Dedifferentiated amniotic fluid mesenchymal stem cell (primary cell): Measurements from ENCODE around the gene CORO1C.

Source experiments
- DNase-seq: peaks from one replicate; pipeline ENCODE4 v3.0.0-alpha.2; 2016; ENCODE audit errors: extremely low spot score

Gene CORO1C

GRCh38 chr12:108724054-108724889, 7.0 kb downstream of the CORO1C start:
- no peak for DNase-seq

- DNase-seq, result peak; percentile 81
These were observed 8.1 kb downstream of the CORO1C start for GRCh38 chr12:108722992-108723766.

GRCh38 chr12:108722463-108722862, 8.9 kb downstream of the CORO1C start:
- no peak for DNase-seq

- DNase-seq, result no peak
These were observed 9.5 kb downstream of the CORO1C start for GRCh38 chr12:108721824-108722223.

GRCh38 chr12:108720757-108721514, 10.4 kb downstream of the CORO1C start:
- peak; percentile 44 for DNase-seq

GRCh38 chr12:108717243-108717642, 14.1 kb downstream of the CORO1C start:
- no peak for DNase-seq

GRCh38 chr12:108714866-108715265, 16.5 kb downstream of the CORO1C start:
- no peak for DNase-seq

GRCh38 chr12:108713471-108713870, 17.8 kb downstream of the CORO1C start:
- no peak for DNase-seq

GRCh38 chr12:108712925-108713203, 18.5 kb downstream of the CORO1C start:
- DNase-seq, result no peak

- DNase-seq, result no peak
These were observed 19.0 kb downstream of the CORO1C start for GRCh38 chr12:108712165-108712924.

- no peak for DNase-seq
These were observed 19.7 kb downstream of the CORO1C start for GRCh38 chr12:108711489-108712164.

GRCh38 chr12:108709697-108710096, 21.6 kb downstream of the CORO1C start:
- no peak for DNase-seq

- no peak for DNase-seq
These were observed 26.8 kb downstream of the CORO1C start for GRCh38 chr12:108704527-108704926.

- DNase-seq, result no peak
These were observed 28.6 kb downstream of the CORO1C start for GRCh38 chr12:108702595-108703320.

GRCh38 chr12:108701779-108702441, 29.4 kb downstream of the CORO1C start:
- DNase-seq, result no peak

- DNase-seq, result no peak
These were observed 30.3 kb downstream of the CORO1C start for GRCh38 chr12:108700833-108701541.

- DNase-seq, result no peak
These were observed 31.3 kb downstream of the CORO1C start for GRCh38 chr12:108699955-108700563.

- no peak for DNase-seq
These were observed 33.4 kb downstream of the CORO1C start for GRCh38 chr12:108697905-108698304.

GRCh38 chr12:108696996-108697290, 34.4 kb downstream of the CORO1C start:
- no peak for DNase-seq
